GM12878 (cell line): ENCODE measurements around the gene CTR9. TPM values are rescaled to one million over a fixed set of nuclear protein-coding genes. Genes with fewer than 3 reads are reported as not detected.

Experiments
- BCL11A ChIP-seq: IDR thresholded peaks from 2 replicates; pipeline ENCODE4 v1.6.1; 2011; ENCODE audit warnings: low read depth, low read length
- CUX1 ChIP-seq: IDR thresholded peaks from 2 replicates; pipeline ENCODE4 v1.6.1; 2012; ENCODE audit warnings: improper control_type of control experiment, low read depth, low read length; ENCODE audit not compliant: insufficient replicate concordance
- E4F1 ChIP-seq: fragments of 450-650 bp; IDR thresholded peaks from 2 replicates; pipeline ENCODE4 v1.6.1; 2018; ENCODE audit warnings: borderline replicate concordance, mild to moderate bottlenecking; ENCODE audit not compliant: partially characterized antibody
- FOXK2 ChIP-seq: fragments of 450-650 bp; IDR thresholded peaks from 2 replicates; pipeline ENCODE4 v1.6.1; 2017; ENCODE audit warnings: mild to moderate bottlenecking, moderate library complexity
- NFYB ChIP-seq: IDR thresholded peaks from 2 replicates; pipeline ENCODE4 v1.6.1; 2011; ENCODE audit warnings: low read depth, mild to moderate bottlenecking, low read length, improper control_type of control experiment, moderate library complexity; ENCODE audit not compliant: insufficient read depth
- NRF1 ChIP-seq: conservative IDR thresholded peaks from 2 replicates; pipeline ENCODE4 v1.6.1; 2011; ENCODE audit warnings: mild to moderate bottlenecking, low read depth, low read length, improper control_type of control experiment
- RELA ChIP-seq: fragments of 450-650 bp; IDR thresholded peaks from 2 replicates; pipeline ENCODE4 v1.8.0; 2014; ENCODE audit warnings: borderline replicate concordance; ENCODE audit not compliant: partially characterized antibody
- RELB ChIP-seq: fragments of 450-650 bp; IDR thresholded peaks from 2 replicates; pipeline ENCODE4 v1.6.1; 2017; ENCODE audit warnings: low read depth, mild to moderate bottlenecking, moderate library complexity
- SKIL ChIP-seq: fragments of 450-650 bp; IDR thresholded peaks from 2 replicates; pipeline ENCODE4 v1.6.1; 2017; ENCODE audit warnings: mild to moderate bottlenecking, low read depth, inconsistent platforms; ENCODE audit not compliant: poor library complexity, severe bottlenecking
- TAF1 ChIP-seq: IDR thresholded peaks from 2 replicates; pipeline ENCODE4 v1.6.1; 2011; ENCODE audit warnings: mild to moderate bottlenecking, low read depth, low read length, borderline replicate concordance
- TBL1XR1 ChIP-seq: IDR thresholded peaks from 2 replicates; pipeline ENCODE4 v1.6.1; 2012; ENCODE audit warnings: low read depth, low read length, improper control_type of control experiment
- ZNF384 ChIP-seq: IDR thresholded peaks from 2 replicates; pipeline ENCODE4 v1.6.1; 2012; ENCODE audit warnings: low read depth, mild to moderate bottlenecking, low read length, improper control_type of control experiment, borderline replicate concordance
- polyA plus RNA-seq, 11 experiments: library from polyadenylated mRNA; depleted of rRNA in 4 of 11; unstranded in 6 of 11; stranded (reverse) in 5 of 11; fragments of >200 nt; fragmentation: Nextera tagmentation in 4 of 11; fragmentation: Illumina TruSeq in 1 of 11; extraction: Ambion mirVana in 4 of 11; extraction: Trizol in 1 of 11; gene quantifications; 1 replicate in 1 of 11; 2 replicates in 10 of 11; pipeline versions ENCODE4 v1.2.1 to v1.2.3, GENCODE V29; 2011 to 2016; ENCODE audit warnings: inconsistent platforms in 2 of 11, missing spikeins in 2 of 11, low read depth in 1 of 11
- total RNA-seq, 4 experiments: library from RNA; depleted of rRNA in 3 of 4; stranded (reverse); fragments of >200 nt in 3 of 4; fragmentation: Illumina TruSeq in 1 of 4; extraction: Trizol in 1 of 4; gene quantifications; 2 replicates each; pipeline versions ENCODE4 v1.2.1 to v1.2.3, GENCODE V29; 2013 to 2021
- TF ChIP-seq, protein P1 (sequence below): fragments of 450-650 bp; IDR thresholded peaks from 2 replicates; pipeline ENCODE4 v1.6.1; 2018; ENCODE audit warnings: mild to moderate bottlenecking, low read depth, moderate library complexity; ENCODE audit not compliant: partially characterized antibody
- TF ChIP-seq, protein P2 (sequence below): IDR thresholded peaks from 2 replicates; pipeline ENCODE4 v1.6.1; 2011; ENCODE audit warnings: low read depth, mild to moderate bottlenecking, low read length, moderate library complexity, borderline replicate concordance; ENCODE audit errors: extremely low read depth

Gene CTR9
- total and polyA plus RNA-seq, 10 of the 15 experiments (the other 5 are each of a cell fraction or from before 2014, with no cell fraction given) = 13.9 to 54.9 (median 28.9) TPM

GRCh38 chr11:10762185-10762584 lies 11.1 kb downstream of the CTR9 start (continued):
- TF ChIP-seq RELB (peak; percentile 61; the same call in 1 of the 2 replicates), BCL11A (peak; percentile 71), RELA (no peak), NFYB (no peak), ZNF384 (no peak), TBL1XR1 (peak; percentile 48; the same call in 1 of the 2 replicates), CUX1 (peak; percentile 33), FOXK2 (no peak), E4F1 (no peak), SKIL (peak; percentile 67), NRF1 (no peak), TAF1 (no peak)
- TF ChIP-seq, protein P1, sequence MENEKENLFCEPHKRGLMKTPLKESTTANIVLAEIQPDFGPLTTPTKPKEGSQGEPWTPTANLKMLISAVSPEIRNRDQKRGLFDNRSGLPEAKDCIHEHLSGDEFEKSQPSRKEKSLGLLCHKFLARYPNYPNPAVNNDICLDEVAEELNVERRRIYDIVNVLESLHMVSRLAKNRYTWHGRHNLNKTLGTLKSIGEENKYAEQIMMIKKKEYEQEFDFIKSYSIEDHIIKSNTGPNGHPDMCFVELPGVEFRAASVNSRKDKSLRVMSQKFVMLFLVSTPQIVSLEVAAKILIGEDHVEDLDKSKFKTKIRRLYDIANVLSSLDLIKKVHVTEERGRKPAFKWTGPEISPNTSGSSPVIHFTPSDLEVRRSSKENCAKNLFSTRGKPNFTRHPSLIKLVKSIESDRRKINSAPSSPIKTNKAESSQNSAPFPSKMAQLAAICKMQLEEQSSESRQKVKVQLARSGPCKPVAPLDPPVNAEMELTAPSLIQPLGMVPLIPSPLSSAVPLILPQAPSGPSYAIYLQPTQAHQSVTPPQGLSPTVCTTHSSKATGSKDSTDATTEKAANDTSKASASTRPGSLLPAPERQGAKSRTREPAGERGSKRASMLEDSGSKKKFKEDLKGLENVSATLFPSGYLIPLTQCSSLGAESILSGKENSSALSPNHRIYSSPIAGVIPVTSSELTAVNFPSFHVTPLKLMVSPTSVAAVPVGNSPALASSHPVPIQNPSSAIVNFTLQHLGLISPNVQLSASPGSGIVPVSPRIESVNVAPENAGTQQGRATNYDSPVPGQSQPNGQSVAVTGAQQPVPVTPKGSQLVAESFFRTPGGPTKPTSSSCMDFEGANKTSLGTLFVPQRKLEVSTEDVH = no peak
- TF ChIP-seq, protein P2, sequence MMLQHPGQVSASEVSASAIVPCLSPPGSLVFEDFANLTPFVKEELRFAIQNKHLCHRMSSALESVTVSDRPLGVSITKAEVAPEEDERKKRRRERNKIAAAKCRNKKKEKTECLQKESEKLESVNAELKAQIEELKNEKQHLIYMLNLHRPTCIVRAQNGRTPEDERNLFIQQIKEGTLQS = no peak
